ENCODE data around the gene GLI1. TPM values are rescaled to one million over a fixed set of nuclear protein-coding genes. Genes with fewer than 3 reads are reported as not detected.
"Not testable (repeated sequence)": the region's sequence is repeated elsewhere in the genome, so short reads cannot be mapped to it uniquely, and the experiment has no call there.

GLI1 gene
- total RNA-seq, 1 experiment from 2014 or later, result 1.9 TPM

GRCh38 chr12:57516617-57517153, 57.1 kb downstream of the GLI1 start:
- DNase-seq, result no peak
- no peaks in the 10 kb centered on the region for H3K9me2 ChIP-seq (replicated peaks; ENCODE audit: insufficient read depth, low read length)
- H3K27ac ChIP-seq (ENCODE audit: low read length), result no peak overlapping the region
- no peak overlapping the region for H3K9ac ChIP-seq (ENCODE audit: low read length)
- H3K4me2 ChIP-seq (ENCODE audit: low read depth, low read length, poor library complexity, severe bottlenecking), result no peak overlapping the region
- H3K36me3 ChIP-seq (ENCODE audit: insufficient read depth, low read length), result peaks cover 57% of the 10 kb centered on the region
- no peaks in the 10 kb centered on the region for H3K27me3 ChIP-seq (ENCODE audit: low read length)
- H3K4me1 ChIP-seq (ENCODE audit: low read length), result peaks cover 23% of the 10 kb centered on the region
- H3K4me3 ChIP-seq (ENCODE audit: low read length), result no peak overlapping the region
- no peak overlapping the region for H2AFZ ChIP-seq (ENCODE audit: low read length)
- no peaks in the 10 kb centered on the region for H3K9me3 ChIP-seq (ENCODE audit: low read length)
- peaks cover 28% of the 10 kb centered on the region; the same call in 1 of the 2 replicates for H4K20me1 ChIP-seq (ENCODE audit: insufficient read depth, low read depth, low read length)
- peaks cover 32% of the 10 kb centered on the region for H3K79me2 ChIP-seq (ENCODE audit: low read length)

GRCh38 chr12:57517187-57517586, 57.6 kb downstream of the GLI1 start:
- no peak for DNase-seq
- no peak overlapping the region for H3K27ac ChIP-seq (ENCODE audit: low read length)
- no peak overlapping the region for H3K4me3 ChIP-seq (ENCODE audit: low read length)
- H3K27me3 ChIP-seq (ENCODE audit: low read length), result no peaks in the 10 kb centered on the region
- H3K4me1 ChIP-seq (ENCODE audit: low read length), result peaks cover 28% of the 10 kb centered on the region
- H3K9ac ChIP-seq (ENCODE audit: low read length), result no peak overlapping the region
- H3K9me2 ChIP-seq (replicated peaks; ENCODE audit: insufficient read depth, low read length), result no peaks in the 10 kb centered on the region
- H3K36me3 ChIP-seq (ENCODE audit: insufficient read depth, low read length), result peaks cover 52% of the 10 kb centered on the region
- no peaks in the 10 kb centered on the region for H3K9me3 ChIP-seq (ENCODE audit: low read length)
- no peak overlapping the region for H2AFZ ChIP-seq (ENCODE audit: low read length)
- H3K79me2 ChIP-seq (ENCODE audit: low read length), result peaks cover 32% of the 10 kb centered on the region
- H4K20me1 ChIP-seq (ENCODE audit: insufficient read depth, low read depth, low read length), result peaks cover 28% of the 10 kb centered on the region; the same call in 1 of the 2 replicates
- H3K4me2 ChIP-seq (ENCODE audit: low read depth, low read length, poor library complexity, severe bottlenecking), result no peak overlapping the region

- not testable (repeated sequence) for H3K27ac ChIP-seq (ENCODE audit: low read length); H3K4me2 ChIP-seq (ENCODE audit: low read depth, low read length, poor library complexity, severe bottlenecking); H3K9me3 ChIP-seq (ENCODE audit: low read length); H3K4me3 ChIP-seq (ENCODE audit: low read length); H3K27me3 ChIP-seq (ENCODE audit: low read length); DNase-seq; H3K9ac ChIP-seq (ENCODE audit: low read length); H2AFZ ChIP-seq (ENCODE audit: low read length); H3K9me2 ChIP-seq (replicated peaks; ENCODE audit: insufficient read depth, low read length)
- Histone ChIP-seq H3K79me2 (ENCODE audit: low read length) (peaks cover 32% of the 10 kb centered on the region), H3K4me1 (ENCODE audit: low read length) (peaks cover 30% of the 10 kb centered on the region), H4K20me1 (ENCODE audit: insufficient read depth, low read depth, low read length) (peaks cover 28% of the 10 kb centered on the region; the same call in 1 of the 2 replicates), H3K36me3 (ENCODE audit: insufficient read depth, low read length) (peaks cover 47% of the 10 kb centered on the region)
Measured at GRCh38 chr12:57517718-57518117, 58.1 kb downstream of the GLI1 start.

- Histone ChIP-seq H2AFZ (ENCODE audit: low read length) (no peak overlapping the region), H3K9me2 (replicated peaks; ENCODE audit: insufficient read depth, low read length) (no peaks in the 10 kb centered on the region), H4K20me1 (ENCODE audit: insufficient read depth, low read depth, low read length) (peaks cover 30% of the 10 kb centered on the region; the same call in 1 of the 2 replicates), H3K79me2 (ENCODE audit: low read length) (peaks cover 36% of the 10 kb centered on the region), H3K9me3 (ENCODE audit: low read length) (no peaks in the 10 kb centered on the region), H3K4me2 (ENCODE audit: low read depth, low read length, poor library complexity, severe bottlenecking) (peak overlapping the region; percentile 69), H3K4me3 (ENCODE audit: low read length) (peak overlapping the region; percentile 83), H3K9ac (ENCODE audit: low read length) (peak overlapping the region; percentile 84; the same call in 1 of the 2 replicates), H3K27me3 (ENCODE audit: low read length) (no peaks in the 10 kb centered on the region), H3K36me3 (ENCODE audit: insufficient read depth, low read length) (peaks cover 41% of the 10 kb centered on the region), H3K27ac (ENCODE audit: low read length) (peak overlapping the region; percentile 81; the same call in 1 of the 2 replicates), H3K4me1 (ENCODE audit: low read length) (peaks cover 32% of the 10 kb centered on the region)
- DNase-seq, result no peak
Measured at GRCh38 chr12:57518176-57518919, 58.8 kb downstream of the GLI1 start.

- DNase-seq, result peak; percentile 80
- Histone ChIP-seq H3K9me3 (ENCODE audit: low read length) (no peaks in the 10 kb centered on the region), H3K36me3 (ENCODE audit: insufficient read depth, low read length) (peaks cover 38% of the 10 kb centered on the region), H2AFZ (ENCODE audit: low read length) (no peak overlapping the region), H3K4me3 (ENCODE audit: low read length) (peak overlapping the region; percentile 83), H3K79me2 (ENCODE audit: low read length) (peaks cover 44% of the 10 kb centered on the region), H3K4me1 (ENCODE audit: low read length) (peaks cover 40% of the 10 kb centered on the region), H3K27ac (ENCODE audit: low read length) (peak overlapping the region; percentile 81), H3K9me2 (replicated peaks; ENCODE audit: insufficient read depth, low read length) (no peaks in the 10 kb centered on the region), H4K20me1 (ENCODE audit: insufficient read depth, low read depth, low read length) (peaks cover 35% of the 10 kb centered on the region; the same call in 1 of the 2 replicates), H3K27me3 (ENCODE audit: low read length) (no peaks in the 10 kb centered on the region), H3K9ac (ENCODE audit: low read length) (peak overlapping the region; percentile 84), H3K4me2 (ENCODE audit: low read depth, low read length, poor library complexity, severe bottlenecking) (peak overlapping the region; percentile 69)
Measured at GRCh38 chr12:57518920-57519795, 59.6 kb downstream of the GLI1 start.

GRCh38 chr12:57519796-57520052, 60.1 kb downstream of the GLI1 start:
- peaks cover 39% of the 10 kb centered on the region; the same call in 1 of the 2 replicates for H4K20me1 ChIP-seq (ENCODE audit: insufficient read depth, low read depth, low read length)
- DNase-seq, result peak; percentile 68
- peak overlapping the region; percentile 83 for H3K4me3 ChIP-seq (ENCODE audit: low read length)

GRCh38 chr12:57520053-57520818, 60.7 kb downstream of the GLI1 start, which contains the start of gene DDIT3:
DDIT3 (minus strand) TSS chr12:57520514; CDS start chr12:57517406, 3,108 bp downstream.
- H3K27ac ChIP-seq (ENCODE audit: low read length), result peak within 1 kb of the TSS; percentile 91
- H3K4me1 ChIP-seq (ENCODE audit: low read length), result peaks cover 50% of the 10 kb centered on the region
- H3K27me3 ChIP-seq (ENCODE audit: low read length), result no peaks in the 10 kb centered on the region
- no peak within 1 kb of the TSS for H2AFZ ChIP-seq (ENCODE audit: low read length)
- H3K79me2 ChIP-seq (ENCODE audit: low read length), result peaks cover 53% of the 10 kb centered on the region
- H3K9me2 ChIP-seq (replicated peaks; ENCODE audit: insufficient read depth, low read length), result no peaks in the 10 kb centered on the region
- peaks cover 28% of the 10 kb centered on the region for H3K36me3 ChIP-seq (ENCODE audit: insufficient read depth, low read length)
- peak within 1 kb of the TSS; percentile 92 for H3K4me3 ChIP-seq (ENCODE audit: low read length)
- peak; percentile 100 for DNase-seq
- peak within 1 kb of the TSS; percentile 80 for H3K4me2 ChIP-seq (ENCODE audit: low read depth, low read length, poor library complexity, severe bottlenecking)
- H3K9me3 ChIP-seq (ENCODE audit: low read length), result no peaks in the 10 kb centered on the region
- H4K20me1 ChIP-seq (ENCODE audit: insufficient read depth, low read depth, low read length), result peaks cover 39% of the 10 kb centered on the region; the same call in 1 of the 2 replicates
- peak within 1 kb of the TSS; percentile 89 for H3K9ac ChIP-seq (ENCODE audit: low read length)

More at GRCh38 chr12:57519796-57520052, 60.1 kb downstream of the GLI1 start:
- Histone ChIP-seq H3K4me1 (ENCODE audit: low read length) (peaks cover 45% of the 10 kb centered on the region), H3K27me3 (ENCODE audit: low read length) (no peaks in the 10 kb centered on the region), H3K27ac (ENCODE audit: low read length) (peak overlapping the region; percentile 81), H2AFZ (ENCODE audit: low read length) (no peak overlapping the region), H3K79me2 (ENCODE audit: low read length) (peaks cover 49% of the 10 kb centered on the region), H3K36me3 (ENCODE audit: insufficient read depth, low read length) (peaks cover 33% of the 10 kb centered on the region), H3K9me2 (replicated peaks; ENCODE audit: insufficient read depth, low read length) (no peaks in the 10 kb centered on the region), H3K9ac (ENCODE audit: low read length) (peak overlapping the region; percentile 84), H3K9me3 (ENCODE audit: low read length) (no peaks in the 10 kb centered on the region), H3K4me2 (ENCODE audit: low read depth, low read length, poor library complexity, severe bottlenecking) (peak overlapping the region; percentile 69)

Data from Karpas-422 (cell line).